Right atrium auricular region (tissue), 2 donors: ENCODE measurements around the gene SLC17A5. TPM values are rescaled to one million over a fixed set of nuclear protein-coding genes. Genes with fewer than 3 reads are reported as not detected.

Source experiments
- DNase-seq: peaks from one replicate; pipeline ENCODE4 v3.0.0-alpha.2; 2019; ENCODE audit warnings: low spot score
- H3K27ac ChIP-seq, 2 donors: fragments of 200-600 bp; sonication (generic); 1 replicate in 1 of 2; 2 replicates in 1 of 2; pipeline ENCODE4 v1.5.1; 2016 to 2019
- H3K27me3 ChIP-seq, 2 donors: fragments of 200-600 bp; sonication (generic); one replicate each; pipeline versions ENCODE4 v1.5.1 to v1.6.0; 2017 to 2019
- H3K36me3 ChIP-seq: fragments of 200-600 bp; sonication (generic); one replicate; pipeline ENCODE4 v1.5.1; 2016
- H3K4me1 ChIP-seq, 2 donors: fragments of 200-600 bp; sonication (generic); one replicate each; pipeline versions ENCODE4 v1.5.1 to v1.6.0; 2017 to 2019
- H3K4me3 ChIP-seq, 2 donors: fragments of 200-600 bp; sonication (generic); 1 replicate in 1 of 2; 2 replicates in 1 of 2; pipeline ENCODE4 v1.5.1; 2017 to 2019; ENCODE audit warnings: mild to moderate bottlenecking in 1 of 2, moderate library complexity in 1 of 2
- H3K9me3 ChIP-seq, 2 donors: fragments of 200-600 bp; sonication (generic); one replicate each; pipeline ENCODE4 v1.5.1; 2019
- total RNA-seq, 2 donors: library from RNA; depleted of rRNA; stranded (reverse); fragments of >200 nt; gene quantifications; one replicate each; pipeline ENCODE4 v1.1.0, GENCODE V29; 2016
- TF ChIP-seq, protein P1 (sequence below), 2 donors: fragments of 200-600 bp; sonication (generic); IDR thresholded peaks; one replicate each; pipeline ENCODE4 v1.5.1; 2019; ENCODE audit warnings: antibody characterized with exemption in 2 of 2

SLC17A5 gene
- total RNA-seq, 2 donors from 2014 or later: 10.2 to 11.8 TPM

DNA sequence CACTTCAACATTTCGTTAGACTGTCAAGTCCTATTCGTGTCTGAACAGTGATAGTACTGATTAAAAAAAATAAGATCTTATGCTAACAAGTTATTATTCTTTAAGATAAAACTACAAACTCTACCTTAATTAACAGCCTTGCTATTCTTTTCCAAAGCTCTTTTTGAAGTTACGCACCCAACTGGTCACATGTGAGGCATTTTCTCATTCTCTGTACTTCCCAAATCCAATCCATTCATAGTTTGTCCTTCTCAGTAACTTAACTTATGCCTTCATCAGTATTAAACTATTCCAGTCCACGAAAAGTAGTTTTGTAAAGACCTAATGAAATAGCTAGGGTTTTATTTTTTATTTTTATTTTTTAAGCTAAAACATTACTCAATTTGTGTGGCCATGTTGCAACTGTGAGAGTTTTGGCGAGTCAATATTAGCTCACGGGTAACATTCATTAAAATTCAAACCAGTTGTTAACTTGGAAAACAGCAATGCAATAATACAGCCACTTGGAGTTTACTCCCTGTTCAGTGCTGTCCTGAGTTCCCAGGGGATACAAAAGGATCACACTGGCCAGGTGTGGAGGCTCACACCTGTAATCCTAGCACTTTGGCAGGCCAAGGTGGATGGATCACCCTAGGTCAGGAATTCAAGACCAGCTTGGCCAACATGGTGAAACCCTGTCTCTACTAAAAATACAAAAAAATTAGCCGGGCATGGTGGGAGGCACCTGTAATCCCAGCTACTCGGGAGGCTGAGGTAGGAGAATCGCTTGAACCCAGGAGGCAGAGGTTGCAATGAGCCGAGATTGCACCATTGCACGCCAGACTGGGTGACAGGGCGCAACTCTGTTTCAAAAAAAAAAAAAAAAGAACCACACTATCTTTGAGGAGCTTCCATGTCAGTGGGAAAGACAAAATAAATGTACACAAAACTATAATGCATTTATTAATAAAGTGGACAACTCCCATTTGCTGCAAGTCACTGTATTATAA is 105.0 kb downstream of the SLC17A5 start:
- no peak overlapping the region for H3K27ac ChIP-seq
- TF ChIP-seq, protein P1, sequence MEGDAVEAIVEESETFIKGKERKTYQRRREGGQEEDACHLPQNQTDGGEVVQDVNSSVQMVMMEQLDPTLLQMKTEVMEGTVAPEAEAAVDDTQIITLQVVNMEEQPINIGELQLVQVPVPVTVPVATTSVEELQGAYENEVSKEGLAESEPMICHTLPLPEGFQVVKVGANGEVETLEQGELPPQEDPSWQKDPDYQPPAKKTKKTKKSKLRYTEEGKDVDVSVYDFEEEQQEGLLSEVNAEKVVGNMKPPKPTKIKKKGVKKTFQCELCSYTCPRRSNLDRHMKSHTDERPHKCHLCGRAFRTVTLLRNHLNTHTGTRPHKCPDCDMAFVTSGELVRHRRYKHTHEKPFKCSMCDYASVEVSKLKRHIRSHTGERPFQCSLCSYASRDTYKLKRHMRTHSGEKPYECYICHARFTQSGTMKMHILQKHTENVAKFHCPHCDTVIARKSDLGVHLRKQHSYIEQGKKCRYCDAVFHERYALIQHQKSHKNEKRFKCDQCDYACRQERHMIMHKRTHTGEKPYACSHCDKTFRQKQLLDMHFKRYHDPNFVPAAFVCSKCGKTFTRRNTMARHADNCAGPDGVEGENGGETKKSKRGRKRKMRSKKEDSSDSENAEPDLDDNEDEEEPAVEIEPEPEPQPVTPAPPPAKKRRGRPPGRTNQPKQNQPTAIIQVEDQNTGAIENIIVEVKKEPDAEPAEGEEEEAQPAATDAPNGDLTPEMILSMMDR (IDR thresholded peaks at IDR 0.05): no peak
- no peaks in the 10 kb centered on the region for H3K4me1 ChIP-seq
- DNase-seq: no peak
- H3K36me3 ChIP-seq: no peaks in the 10 kb centered on the region
- no peaks in the 10 kb centered on the region for H3K27me3 ChIP-seq
- H3K4me3 ChIP-seq: no peak overlapping the region
- H3K9me3 ChIP-seq: no peaks in the 10 kb centered on the region

DNA sequence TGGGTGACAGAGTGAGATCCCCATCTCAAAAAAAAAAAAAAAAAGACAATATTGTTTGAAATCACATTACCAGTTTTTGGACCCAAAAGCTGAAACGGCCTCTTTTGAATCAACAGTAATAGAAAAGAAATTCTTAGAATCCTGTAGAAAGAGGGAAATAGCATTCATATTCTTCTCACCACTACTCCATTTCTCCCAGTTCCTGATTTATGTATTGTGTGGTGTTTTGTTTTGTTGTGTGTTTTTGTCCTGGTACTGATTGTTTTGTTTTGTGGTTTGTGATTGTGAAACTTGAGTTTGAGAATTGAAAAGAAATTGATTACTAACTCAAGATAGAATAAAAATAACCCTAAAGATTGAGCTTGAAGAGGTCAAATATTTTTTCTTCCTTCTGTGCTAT is 106.8 kb downstream of the SLC17A5 start:
- DNase-seq: no peak
- Histone ChIP-seq H3K4me1 (no peaks in the 10 kb centered on the region), H3K27me3 (no peaks in the 10 kb centered on the region), H3K4me3 (no peak overlapping the region), H3K9me3 (no peaks in the 10 kb centered on the region), H3K36me3 (no peaks in the 10 kb centered on the region), H3K27ac (no peak overlapping the region)
- TF ChIP-seq, protein P1 (IDR thresholded peaks at IDR 0.05): no peak

Other genes with a start within 250 kb of the SLC17A5 start
- 1 to 10 TPM; 1.4 to 1.7 TPM for gene CGAS, start 201.7 kb downstream of the SLC17A5 start, total RNA-seq
- 10 to 100 TPM; 16.1 to 22.6 TPM for gene MTO1, start 192.3 kb downstream of the SLC17A5 start, total RNA-seq
- 1,000 to 10,000 TPM; 4,165 to 5,616 TPM for gene EEF1A1, start 133.0 kb downstream of the SLC17A5 start, total RNA-seq
- gene CD109, start 42.2 kb upstream of the SLC17A5 start, total RNA-seq: 10 to 100 TPM; 18.7 to 30.1 TPM